ENCODE data around the gene OSM. TPM values are rescaled to one million over a fixed set of nuclear protein-coding genes. Genes with fewer than 3 reads are reported as not detected.

The OSM gene
- total RNA-seq, 1 donor from 2014 or later, result 1.7 TPM

DNA sequence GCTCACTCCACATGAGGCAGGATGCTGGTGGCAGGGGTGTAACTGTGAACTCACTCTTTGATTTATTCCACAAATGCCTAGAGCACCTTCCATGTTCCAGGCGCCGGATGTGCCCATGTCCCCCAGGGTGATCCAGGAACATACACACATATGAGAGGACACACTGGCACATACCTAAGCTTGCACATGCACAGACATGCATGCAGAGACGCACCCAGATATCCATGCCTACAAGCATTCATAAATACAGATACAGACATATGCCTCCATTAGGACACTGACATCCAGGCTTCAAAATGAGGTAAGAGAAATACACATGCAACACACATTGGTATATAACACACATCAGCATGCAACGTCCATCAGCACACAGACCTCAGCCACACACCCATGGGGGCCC lies 4.5 kb downstream of the OSM start:
- intact Hi-C loops (cut with micrococcal nuclease), result loop anchor here (2.0 to 10.0 kb wide), 3 partner anchors 153 to 663 kb away; partner anchors contain the start of gene NF2
- no peak for ATAC-seq (ENCODE audit: low read depth)
- no peak overlapping the region for H3K27ac Mint-ChIP-seq
- H3K36me3 Mint-ChIP-seq (ENCODE audit: low read depth), result peaks cover 2% of the 10 kb centered on the region
- H3K4me3 Mint-ChIP-seq, result no peak overlapping the region
- H3K27me3 Mint-ChIP-seq, result peaks cover 2% of the 10 kb centered on the region
- ChIA-PET POLR2A (interaction anchor here (1.4 kb wide), 1 partner anchor 26 kb away, joined by 7 read pairs; no protein-coding TSS in a partner anchor), CTCF (interaction anchor here (1.7 to 3.4 kb wide), 2 partner anchors 21 to 26 kb away, joined by 6 to 12 read pairs; no protein-coding TSS in a partner anchor)
- no peak for DNase-seq
- no peaks in the 10 kb centered on the region for H3K9me3 Mint-ChIP-seq
- peaks cover 19% of the 10 kb centered on the region for H3K4me1 Mint-ChIP-seq
- TF ChIP-seq, protein P1, sequence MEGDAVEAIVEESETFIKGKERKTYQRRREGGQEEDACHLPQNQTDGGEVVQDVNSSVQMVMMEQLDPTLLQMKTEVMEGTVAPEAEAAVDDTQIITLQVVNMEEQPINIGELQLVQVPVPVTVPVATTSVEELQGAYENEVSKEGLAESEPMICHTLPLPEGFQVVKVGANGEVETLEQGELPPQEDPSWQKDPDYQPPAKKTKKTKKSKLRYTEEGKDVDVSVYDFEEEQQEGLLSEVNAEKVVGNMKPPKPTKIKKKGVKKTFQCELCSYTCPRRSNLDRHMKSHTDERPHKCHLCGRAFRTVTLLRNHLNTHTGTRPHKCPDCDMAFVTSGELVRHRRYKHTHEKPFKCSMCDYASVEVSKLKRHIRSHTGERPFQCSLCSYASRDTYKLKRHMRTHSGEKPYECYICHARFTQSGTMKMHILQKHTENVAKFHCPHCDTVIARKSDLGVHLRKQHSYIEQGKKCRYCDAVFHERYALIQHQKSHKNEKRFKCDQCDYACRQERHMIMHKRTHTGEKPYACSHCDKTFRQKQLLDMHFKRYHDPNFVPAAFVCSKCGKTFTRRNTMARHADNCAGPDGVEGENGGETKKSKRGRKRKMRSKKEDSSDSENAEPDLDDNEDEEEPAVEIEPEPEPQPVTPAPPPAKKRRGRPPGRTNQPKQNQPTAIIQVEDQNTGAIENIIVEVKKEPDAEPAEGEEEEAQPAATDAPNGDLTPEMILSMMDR (IDR thresholded peaks at IDR 0.05), result no peak

DNA sequence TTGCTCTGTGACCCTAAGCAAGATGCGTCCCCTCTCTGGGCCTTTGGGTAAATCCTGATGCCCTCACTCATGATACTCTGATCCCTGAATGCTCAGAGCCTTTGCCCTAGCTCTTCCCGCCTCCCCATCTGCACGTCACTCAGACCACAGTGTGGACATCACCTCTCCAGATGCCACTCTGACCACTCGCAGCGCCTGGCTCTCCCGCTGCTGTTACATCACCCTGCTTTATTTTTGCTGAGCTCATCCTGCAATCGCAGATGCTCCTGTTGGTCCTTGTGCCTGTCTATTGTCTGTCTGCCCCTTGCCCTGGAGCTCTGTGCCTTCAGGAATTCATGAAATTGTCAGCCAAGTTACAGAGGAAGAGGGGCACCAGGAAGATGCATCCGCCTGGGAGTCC lies 5.5 kb downstream of the OSM start:
- POLR2A ChIA-PET, result no interaction called here
- TF ChIP-seq, protein P1 (IDR thresholded peaks at IDR 0.05), result no peak
- H3K27me3 Mint-ChIP-seq, result peaks cover 6% of the 10 kb centered on the region
- H3K4me3 Mint-ChIP-seq, result no peak overlapping the region
- intact Hi-C loops (cut with micrococcal nuclease), result loop anchor here (10.0 kb wide), 2 partner anchors 656 to 664 kb away; partner anchors contain the start of gene NF2
- H3K9me3 Mint-ChIP-seq, result no peaks in the 10 kb centered on the region
- H3K36me3 Mint-ChIP-seq (ENCODE audit: low read depth), result peaks cover 2% of the 10 kb centered on the region
- peaks cover 14% of the 10 kb centered on the region for H3K4me1 Mint-ChIP-seq
- H3K27ac Mint-ChIP-seq, result no peak overlapping the region
- DNase-seq, result no peak
- no peak for ATAC-seq (ENCODE audit: low read depth)
- CTCF ChIA-PET, result interaction anchor here (0.6 to 3.4 kb wide), 5 partner anchors 19 to 153 kb away, joined by 3 to 12 read pairs (median 4); partner anchors contain the start of gene RNF215

DNA sequence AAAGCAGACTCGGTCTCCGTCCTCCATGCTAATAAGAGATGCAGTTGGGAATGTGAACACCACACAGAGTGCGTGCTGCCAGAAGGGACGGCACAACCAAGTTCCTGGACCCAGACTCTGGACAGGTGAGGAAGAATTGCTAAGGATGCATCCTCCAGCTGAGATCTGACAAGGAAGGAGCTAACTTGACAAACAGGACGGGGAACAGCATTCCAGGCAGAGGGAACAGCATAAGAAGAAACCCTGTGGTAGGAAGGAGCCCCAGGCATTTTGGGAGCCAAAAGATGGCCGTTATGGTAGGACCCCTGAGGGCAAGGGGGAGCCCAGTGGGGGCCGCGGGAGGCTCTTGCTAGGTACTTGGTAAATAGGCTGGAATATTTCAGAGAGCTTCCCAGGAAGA lies 6.0 kb downstream of the OSM start:
- Mint-ChIP-seq H3K9me3 (no peaks in the 10 kb centered on the region), H3K4me3 (no peak overlapping the region)
- POLR2A ChIA-PET, result no interaction called here

DNA sequence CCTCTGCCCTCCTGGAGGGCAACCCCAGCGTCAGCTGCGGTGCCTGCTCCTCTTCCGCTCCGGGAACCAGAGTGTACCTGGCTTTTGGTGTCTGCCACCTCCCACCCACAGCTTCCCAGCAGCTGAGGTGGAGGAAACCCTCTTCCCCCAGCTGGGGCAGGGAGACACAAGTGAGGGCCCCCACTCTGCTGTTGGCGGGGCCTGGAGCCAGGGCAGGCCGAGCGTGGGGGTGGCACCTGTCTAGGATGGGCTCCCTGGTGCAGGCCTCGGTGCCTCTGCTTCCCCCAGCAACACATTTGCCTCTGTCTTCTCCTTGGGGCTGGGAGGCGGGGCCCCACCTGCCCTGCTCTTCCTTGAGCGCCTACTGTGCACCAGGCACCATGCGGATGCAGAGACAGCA lies 6.4 kb downstream of the OSM start:
- Mint-ChIP-seq H3K27me3 (peaks cover 7% of the 10 kb centered on the region), H3K4me3 (no peak overlapping the region), H3K9me3 (no peaks in the 10 kb centered on the region), H3K36me3 (ENCODE audit: low read depth) (no peaks in the 10 kb centered on the region), H3K27ac (no peak overlapping the region), H3K4me1 (peaks cover 10% of the 10 kb centered on the region)
- DNase-seq, result no peak
- ChIA-PET CTCF (interaction anchor here (1.0 to 3.4 kb wide), 2 partner anchors 18 to 28 kb away, joined by 3 to 12 read pairs; no protein-coding TSS in a partner anchor), POLR2A (no interaction called here)
- ATAC-seq (ENCODE audit: low read depth), result no peak
- intact Hi-C loops (cut with micrococcal nuclease), result loop anchor here (10.0 kb wide), 2 partner anchors 655 to 665 kb away; partner anchors contain the start of gene NF2
- TF ChIP-seq, protein P1 (IDR thresholded peaks at IDR 0.05), result no peak

More for the DNA sequence above, 6.0 kb downstream of the OSM start:
- Mint-ChIP-seq H3K4me1 (peaks cover 13% of the 10 kb centered on the region), H3K36me3 (ENCODE audit: low read depth) (no peaks in the 10 kb centered on the region), H3K27me3 (peaks cover 7% of the 10 kb centered on the region), H3K27ac (no peak overlapping the region)
- TF ChIP-seq, protein P1 (IDR thresholded peaks at IDR 0.05), result no peak
- intact Hi-C loops (cut with micrococcal nuclease), result loop anchor here (10.0 kb wide), 2 partner anchors 656 to 664 kb away; partner anchors contain the start of gene NF2
- CTCF ChIA-PET, result interaction anchor here (0.6 to 3.4 kb wide), 5 partner anchors 19 to 153 kb away, joined by 3 to 12 read pairs (median 4); partner anchors contain the start of gene RNF215
- ATAC-seq (ENCODE audit: low read depth), result no peak
- no peak for DNase-seq

DNA sequence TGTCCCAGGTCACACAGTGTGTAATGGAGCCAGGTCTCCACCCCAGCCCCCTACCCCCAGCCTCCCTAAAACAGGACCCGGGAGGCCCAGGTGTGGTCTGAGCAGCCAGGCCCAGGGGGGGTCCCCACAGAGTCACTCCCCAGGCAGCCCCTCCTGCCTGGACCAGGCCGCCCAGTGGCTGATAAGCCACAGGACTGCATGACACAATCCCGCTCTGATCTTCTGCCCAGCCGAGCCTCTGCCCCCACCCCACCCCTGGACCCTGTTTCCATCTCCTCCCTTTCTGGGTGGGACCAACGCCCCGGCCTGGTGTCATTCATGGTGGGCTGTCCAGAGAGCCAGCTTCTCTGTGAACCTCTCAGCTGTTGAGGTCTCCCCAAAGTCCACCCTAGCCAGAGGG lies 12.3 kb downstream of the OSM start:
- Mint-ChIP-seq H3K9me3 (no peaks in the 10 kb centered on the region), H3K27me3 (peaks cover 13% of the 10 kb centered on the region), H3K4me3 (no peak overlapping the region), H3K4me1 (peaks cover 4% of the 10 kb centered on the region), H3K36me3 (ENCODE audit: low read depth) (no peaks in the 10 kb centered on the region), H3K27ac (no peak overlapping the region)
- TF ChIP-seq, protein P1 (IDR thresholded peaks at IDR 0.05), result no peak
- intact Hi-C loops (cut with micrococcal nuclease), result no loop called here
- ChIA-PET POLR2A (no interaction called here), CTCF (interaction anchor here (1.7 kb wide), 1 partner anchor 33 kb away, joined by 8 read pairs; no protein-coding TSS in a partner anchor)
- no peak for ATAC-seq (ENCODE audit: low read depth)
- DNase-seq, result no peak
